SH-SY5Y (cell line): ENCODE data around the gene AHCTF1.

Experiments used
- GATA2 ChIP-seq: IDR thresholded peaks from 2 replicates; pipeline ENCODE4 v1.6.1; 2011; ENCODE audit warnings: mild to moderate bottlenecking, low read depth, low read length
- GATA3 ChIP-seq: IDR thresholded peaks from 2 replicates; pipeline ENCODE4 v1.6.1; 2011; ENCODE audit warnings: low read depth, mild to moderate bottlenecking, low read length, moderate library complexity

GRCh38 chr1:246820666-246821065 lies 111.1 kb downstream of the AHCTF1 start:
- TF ChIP-seq GATA2 (no peak), GATA3 (no peak)
